Heart left ventricle (tissue), 16 donors: ENCODE data around the gene E2F1. TPM values are rescaled to one million over a fixed set of nuclear protein-coding genes. Genes with fewer than 3 reads are reported as not detected.
"Not testable (repeated sequence)": the region's sequence is repeated elsewhere in the genome, so short reads cannot be mapped to it uniquely, and the experiment has no call there.

Experiments
- ATAC-seq, 4 donors: fragments of 200-7000 bp; cut with Tn5 transposase; one replicate each; pipeline ENCODE4 v1.9.1; 2020 to 2022; ENCODE audit warnings: moderate library complexity in 4 of 4, mild to moderate bottlenecking in 3 of 4, moderate number of reproducible peaks in 1 of 4
- DNase-seq, 5 donors: peaks; one replicate each; pipeline ENCODE4 v3.0.0-alpha.2; 2020
- H3K27ac ChIP-seq, 12 donors: fragments of 200-600 bp; sonication (generic) in 4 of 12; one replicate each; pipeline versions ENCODE4 v1.5.0 to v1.8.0; 2016 to 2022; ENCODE audit warnings: mild to moderate bottlenecking in 2 of 12
- H3K27me3 ChIP-seq, 9 donors: fragments of 200-600 bp; sonication (generic) in 2 of 9; one replicate each; pipeline versions ENCODE4 v1.5.1 to v1.8.0; 2016 to 2022; ENCODE audit warnings: mild to moderate bottlenecking in 3 of 9
- H3K36me3 ChIP-seq, 9 donors: fragments of 200-600 bp; sonication (generic) in 2 of 9; one replicate each; pipeline versions ENCODE4 v1.5.0 to v1.8.0; 2018 to 2022; ENCODE audit warnings: mild to moderate bottlenecking in 2 of 9
- H3K4me1 ChIP-seq, 12 donors: fragments of 200-600 bp; sonication (generic) in 4 of 12; one replicate each; pipeline versions ENCODE4 v1.5.0 to v1.8.0; 2016 to 2022; ENCODE audit warnings: mild to moderate bottlenecking in 3 of 12
- H3K4me3 ChIP-seq, 12 donors: fragments of 200-600 bp; sonication (generic) in 4 of 12; one replicate each; pipeline versions ENCODE4 v1.5.0 to v1.8.0; 2017 to 2022; ENCODE audit warnings: mild to moderate bottlenecking in 9 of 12, moderate library complexity in 4 of 12
- H3K9me3 ChIP-seq, 12 donors: fragments of 200-600 bp; sonication (generic) in 4 of 12; one replicate each; pipeline versions ENCODE4 v1.5.0 to v1.8.0; 2016 to 2022; ENCODE audit warnings: mild to moderate bottlenecking in 1 of 12
- POLR2A ChIP-seq, 2 donors: fragments of 450-650 bp; IDR thresholded peaks; one replicate each; pipeline ENCODE4 v1.6.1; 2017; ENCODE audit warnings: antibody characterized with exemption in 2 of 2, mild to moderate bottlenecking in 2 of 2, moderate library complexity in 2 of 2
- WGBS, 4 donors: extraction: QIAGEN DNeasy Blood & Tissue Kit in 2 of 4; methylation state at CpG; one replicate each; pipeline versions ENCODE4 v1.1.5 to v1.1.7; 2013 to 2018; 5-methylcytosine and 5-hydroxymethylcytosine counted together
- intact Hi-C, 10 donors: fragments of 100-400 bp; cut with DNase I; formaldehyde crosslinking; loops; one replicate each; pipeline versions ENCODE4 v1.11.1 to v1.14.2; 2022
- polyA plus RNA-seq, 2 donors: library from polyadenylated mRNA; stranded (reverse); fragments of 200-250 nt; gene quantifications; one replicate each; pipeline ENCODE4 v1.2.3, GENCODE V29; 2013
- total RNA-seq, 9 donors: library from RNA; depleted of rRNA in 2 of 9; stranded (reverse); fragments of >200 nt in 2 of 9; fragmentation: NEBNext Ultra II Directional in 3 of 9; extraction: Animal tissue kit (Norgen Biotek cat#: 25700) in 3 of 9; gene quantifications; one replicate each; pipeline versions ENCODE4 v1.1.0 to v1.2.4, GENCODE V29; 2016 to 2023
- TF ChIP-seq, protein P1 (sequence below), 12 donors: fragments of 200-600 bp; sonication (generic) in 4 of 12; IDR thresholded peaks; one replicate each; pipeline versions ENCODE4 v1.5.0 to v1.8.0; 2018 to 2022; ENCODE audit warnings: antibody characterized with exemption in 12 of 12, mild to moderate bottlenecking in 5 of 12
- donor health status: ischemic (EF 13 %, LVEDD 7.1; RV severe dilation, severe dysfunction).
- donor health status: healthy with polysubstance abuse.
- donor health status: DM: no; HTN: yes; CAD: no.
- donor health status: DM: no; HTN: no; CAD: no.
- donor health status: ischemic (EF 25% LVEDD 6.9; RV normal size, moderate dysfunction).
- donor health status: ischemic (EF 25% LVEDD 5.7; RV mildly dilated, moderate dysfunction).
- donor health status: healthy.
- donor health status: DM: yes; HTN: yes; CAD: no.
- donor health status: ischemic (EF 35%, LVEDD 5.7; RV mildly dilated, moderate dysfunction).
- donor health status: nonischemic (EF 11% LVEDD 7.7; RV severe dilation, severe dysfunction).
- donor health status: DM: yes; HTN: yes; CAD: no.
- donor health status: PGD.
- donor health status: ischemic (EF 29% LVEDD 5.4; RV normal size, mild dysfunction).
- donor health status: nonischemic (EF 23%, LVEDD 6.1; RV moderate dilation, normal function).

E2F1 gene
- total and polyA plus RNA-seq, 11 donors, result 0.32 to 6.4 (median 1.1) TPM

- DNase-seq, result no peak
- no peak overlapping the region for H3K27ac ChIP-seq
- intact Hi-C loops, result no loop called here
- no peak overlapping the region for H3K4me3 ChIP-seq
- no peak for TF ChIP-seq POLR2A (IDR thresholded peaks at IDR 0.05)
- TF ChIP-seq, protein P1, sequence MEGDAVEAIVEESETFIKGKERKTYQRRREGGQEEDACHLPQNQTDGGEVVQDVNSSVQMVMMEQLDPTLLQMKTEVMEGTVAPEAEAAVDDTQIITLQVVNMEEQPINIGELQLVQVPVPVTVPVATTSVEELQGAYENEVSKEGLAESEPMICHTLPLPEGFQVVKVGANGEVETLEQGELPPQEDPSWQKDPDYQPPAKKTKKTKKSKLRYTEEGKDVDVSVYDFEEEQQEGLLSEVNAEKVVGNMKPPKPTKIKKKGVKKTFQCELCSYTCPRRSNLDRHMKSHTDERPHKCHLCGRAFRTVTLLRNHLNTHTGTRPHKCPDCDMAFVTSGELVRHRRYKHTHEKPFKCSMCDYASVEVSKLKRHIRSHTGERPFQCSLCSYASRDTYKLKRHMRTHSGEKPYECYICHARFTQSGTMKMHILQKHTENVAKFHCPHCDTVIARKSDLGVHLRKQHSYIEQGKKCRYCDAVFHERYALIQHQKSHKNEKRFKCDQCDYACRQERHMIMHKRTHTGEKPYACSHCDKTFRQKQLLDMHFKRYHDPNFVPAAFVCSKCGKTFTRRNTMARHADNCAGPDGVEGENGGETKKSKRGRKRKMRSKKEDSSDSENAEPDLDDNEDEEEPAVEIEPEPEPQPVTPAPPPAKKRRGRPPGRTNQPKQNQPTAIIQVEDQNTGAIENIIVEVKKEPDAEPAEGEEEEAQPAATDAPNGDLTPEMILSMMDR (IDR thresholded peaks at IDR 0.05), result no peak
- no peak for ATAC-seq
- no peaks in the 10 kb centered on the region for H3K27me3 ChIP-seq
- no peaks in the 10 kb centered on the region for H3K9me3 ChIP-seq
- peaks cover 0 to 16% (median 8%) of the 10 kb centered on the region in 9 donors for H3K36me3 ChIP-seq
- WGBS, 4 donors, result 86 to 91% (median 91%) methylated on average over 13 to 27 of the region's 27 CpGs
- peaks cover 0 to 11% (median 0%) of the 10 kb centered on the region in 12 donors for H3K4me1 ChIP-seq
These were observed 15.7 kb upstream of the E2F1 start for GRCh38 chr20:33701629-33702450.

DNA sequence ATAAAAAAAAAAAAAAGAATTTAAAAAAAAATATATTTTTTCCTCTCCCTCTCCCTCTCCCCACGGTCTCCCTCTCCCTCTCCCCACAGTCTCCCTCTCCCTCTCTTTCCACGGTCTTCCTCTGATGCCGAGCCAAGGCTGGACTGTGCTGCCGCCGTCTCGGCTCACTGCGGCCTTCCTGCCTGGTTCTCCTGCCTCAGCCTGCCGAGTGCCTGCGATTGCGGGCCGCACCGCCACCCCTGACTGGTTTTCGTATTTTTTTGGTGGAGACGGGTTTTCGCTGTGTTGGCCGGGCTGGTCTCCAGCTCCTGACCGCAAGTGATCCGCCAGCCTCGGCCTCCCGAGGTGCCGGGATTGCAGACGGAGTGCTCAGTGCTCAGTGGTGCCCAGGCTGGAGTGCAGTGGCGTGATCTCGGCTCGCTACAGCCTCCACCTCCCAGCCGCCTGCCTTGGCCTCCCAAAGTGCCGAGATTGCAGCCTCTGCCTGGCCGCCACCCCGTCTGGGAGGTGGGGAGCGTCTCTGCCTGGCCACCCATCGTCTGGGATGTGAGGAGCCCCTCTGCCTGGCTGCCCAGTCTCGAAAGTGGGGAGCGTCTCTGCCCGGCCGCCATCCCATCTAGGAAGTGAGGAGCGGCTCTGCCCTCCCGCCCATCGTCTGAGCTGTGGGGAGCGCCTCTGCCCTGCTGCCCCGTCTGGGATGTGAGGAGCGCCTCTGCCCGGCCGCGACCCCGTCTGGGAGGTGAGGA, 14.7 kb upstream of the E2F1 start:
- DNase-seq, H3K27ac ChIP-seq, H3K36me3 ChIP-seq, H3K4me3 ChIP-seq, H3K27me3 ChIP-seq, ATAC-seq, H3K9me3 ChIP-seq, intact Hi-C loops: not testable (repeated sequence)
- 90 to 98% (median 96%) methylated on average over 16 to 45 of the region's 45 CpGs for WGBS, 4 donors
- H3K4me1 ChIP-seq, result peaks cover 0 to 14% (median 0%) of the 10 kb centered on the region in 12 donors

- peaks cover 0 to 16% (median 2%) of the 10 kb centered on the region in 12 donors for H3K4me1 ChIP-seq
- H3K4me3 ChIP-seq, H3K27ac ChIP-seq, H3K36me3 ChIP-seq, H3K27me3 ChIP-seq, H3K9me3 ChIP-seq, intact Hi-C loops, DNase-seq, ATAC-seq: not testable (repeated sequence)
- 93 to 96% (median 94%) methylated on average over 15 to 19 of the region's 27 CpGs; no CpG with 5 or more reads in 1 of the 4 donors for WGBS, 4 donors
These were observed 12.8 kb upstream of the E2F1 start for GRCh38 chr20:33698966-33699365.

DNA sequence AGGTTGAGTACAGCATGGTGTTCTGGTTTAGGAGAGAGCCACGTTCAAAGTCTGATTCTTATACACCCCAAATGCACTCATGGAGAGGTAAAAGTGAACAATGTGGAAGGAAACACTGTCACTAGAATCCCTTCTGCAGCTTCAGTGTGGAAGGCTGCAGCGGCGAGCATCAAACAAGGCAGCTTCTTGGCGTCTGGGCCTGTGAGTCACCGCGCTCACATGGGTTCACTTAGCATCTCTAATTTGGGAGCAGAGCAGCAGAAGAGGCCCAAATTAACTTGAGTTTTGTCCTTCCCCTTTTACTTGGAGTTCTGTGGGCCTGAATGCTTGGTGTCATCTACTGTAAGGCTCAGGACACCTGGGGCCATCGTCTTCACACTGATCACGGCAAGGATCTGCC, 10.9 kb upstream of the E2F1 start:
- no peak for TF ChIP-seq POLR2A (IDR thresholded peaks at IDR 0.05)
- TF ChIP-seq, protein P1 (IDR thresholded peaks at IDR 0.05), result no peak
- Histone ChIP-seq H3K27ac (peak overlapping the region in 3 of 12 donors; percentile 29 to 59 (median 57)), H3K9me3 (no peaks in the 10 kb centered on the region), H3K4me3 (no peak overlapping the region), H3K4me1 (peaks cover 0 to 19% (median 1%) of the 10 kb centered on the region in 12 donors), H3K27me3 (no peaks in the 10 kb centered on the region), H3K36me3 (no peaks in the 10 kb centered on the region)
- 77 to 92% (median 81%) methylated on average over 8 of the region's 8 CpGs for whole genome bisulfite sequencing, 4 donors
- ATAC-seq (peak in 3 of 4 donors; percentile 65 to 87 (median 74)), DNase-seq (peak; percentile 49 to 75 (median 56))
- intact Hi-C loops, result no loop called here

DNA sequence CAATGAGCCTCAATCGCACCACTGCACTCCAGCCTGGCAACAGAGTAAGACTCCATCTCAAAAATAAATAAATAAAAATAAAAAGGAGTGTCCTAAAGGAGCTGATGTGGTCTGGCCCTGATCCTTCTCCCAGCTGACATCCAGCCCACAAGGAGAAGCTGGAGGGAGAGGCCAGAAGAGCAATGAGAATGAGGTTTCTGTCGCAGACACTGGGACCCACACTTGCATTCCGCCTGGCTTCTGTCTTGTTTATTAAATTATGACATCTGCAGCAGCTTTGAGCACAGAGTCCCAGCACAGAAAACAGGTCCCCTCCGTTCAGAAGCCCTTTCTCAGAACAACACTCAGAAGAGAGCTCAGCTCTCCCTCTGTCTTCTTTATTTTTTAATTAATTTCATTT, 10.3 kb upstream of the E2F1 start:
- intact Hi-C loops, result no loop called here
- ATAC-seq (peak in 1 of 4 donors; percentile 29), DNase-seq (no peak)
- no peaks in the 10 kb centered on the region for H3K9me3 ChIP-seq
- 86 to 89% (median 88%) methylated on average over 4 of the region's 4 CpGs for WGBS, 4 donors
- TF ChIP-seq, protein P1 (IDR thresholded peaks at IDR 0.05), result no peak
- TF ChIP-seq POLR2A (IDR thresholded peaks at IDR 0.05), result no peak
- peak overlapping the region in 1 of 12 donors; percentile 59 for H3K27ac ChIP-seq
- H3K4me1 ChIP-seq, result peaks cover 0 to 19% (median 1%) of the 10 kb centered on the region in 12 donors
- H3K4me3 ChIP-seq, result no peak overlapping the region
- no peaks in the 10 kb centered on the region for H3K36me3 ChIP-seq
- H3K27me3 ChIP-seq, result no peaks in the 10 kb centered on the region
